Effector memory CD8-positive, alpha-beta T cell (primary cell): ENCODE measurements around the gene AVL9.

Experiments
- ATAC-seq: fragments of 150-1000 bp; cut with Tn5 transposase; replicated peaks from 2 replicates; pipeline ENCODE4 v1.10.0; 2021; ENCODE audit warnings: mild to moderate bottlenecking, moderate library complexity
- DNase-seq, 3 experiments: peaks; one replicate each; pipeline ENCODE4 v3.0.0; 2021
- H3K27ac Mint-ChIP-seq, 2 donors: one replicate each; pipeline ENCODE4 v1.8.0; 2022; ENCODE audit warnings: mild to moderate bottlenecking in 2 of 2, mixed read lengths in 2 of 2, moderate library complexity in 2 of 2
- H3K27me3 Mint-ChIP-seq, 2 donors: one replicate each; pipeline ENCODE4 v1.8.0; 2022; ENCODE audit warnings: mixed read lengths in 2 of 2
- H3K36me3 Mint-ChIP-seq: one replicate; pipeline ENCODE4 v1.8.0; 2022; ENCODE audit warnings: mild to moderate bottlenecking, moderate library complexity, mixed read lengths; ENCODE audit not compliant: insufficient read depth
- H3K4me1 Mint-ChIP-seq, 2 donors: one replicate each; pipeline ENCODE4 v1.8.0; 2022; ENCODE audit warnings: low read depth in 2 of 2, mixed read lengths in 2 of 2
- H3K4me3 Mint-ChIP-seq, 2 donors: one replicate each; pipeline ENCODE4 v1.8.0; 2022; ENCODE audit warnings: mild to moderate bottlenecking in 2 of 2, mixed read lengths in 2 of 2, moderate library complexity in 2 of 2
- H3K9me3 Mint-ChIP-seq, 2 donors: one replicate each; pipeline ENCODE4 v1.8.0; 2022; ENCODE audit warnings: mixed read lengths in 2 of 2

Gene AVL9

DNA sequence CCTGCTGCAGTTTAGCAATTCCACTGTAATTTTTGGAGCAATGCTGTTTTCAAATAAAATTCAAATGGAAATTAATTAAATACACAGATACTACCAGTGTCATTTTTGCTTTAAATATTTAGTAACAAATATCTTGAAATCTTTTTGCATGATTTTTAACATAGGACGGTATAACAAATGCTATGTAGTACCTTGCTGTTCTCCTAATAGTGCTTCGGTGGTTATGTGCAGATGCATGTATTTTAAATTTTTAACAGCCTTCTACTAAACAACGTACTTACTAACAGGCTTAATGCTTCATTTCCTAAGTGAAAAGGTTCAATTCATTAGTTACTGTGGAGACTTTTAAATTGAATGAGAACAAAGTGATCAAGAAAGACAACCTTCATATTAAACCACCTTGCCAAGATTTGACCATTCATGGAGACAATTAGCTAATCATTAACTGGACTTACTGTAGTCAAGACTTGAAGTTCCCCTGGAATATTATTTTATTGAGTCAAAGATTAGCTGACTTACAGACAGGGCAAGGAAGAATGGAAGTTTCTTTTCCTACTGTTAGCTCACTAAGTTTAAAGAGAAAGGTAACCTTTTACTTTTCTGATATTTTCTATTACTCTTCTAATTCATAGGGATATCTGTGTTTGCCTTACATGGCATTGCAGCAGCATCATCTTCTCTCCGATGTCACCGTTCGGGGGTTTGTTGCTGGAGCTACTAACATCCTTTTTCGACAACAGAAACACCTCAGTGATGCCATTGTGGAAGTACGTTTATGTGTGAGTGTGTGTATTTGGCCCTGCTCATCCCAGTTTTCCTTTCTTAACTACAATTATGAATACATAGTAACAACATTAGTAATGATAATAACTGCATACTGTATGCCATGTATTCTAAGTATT lies 74.3 kb downstream of the AVL9 start:
- Mint-ChIP-seq H3K4me3 (no peak overlapping the region), H3K9me3 (no peaks in the 10 kb centered on the region), H3K27ac (no peak overlapping the region), H3K4me1 (no peaks in the 10 kb centered on the region), H3K36me3 (peaks cover 51% of the 10 kb centered on the region), H3K27me3 (no peaks in the 10 kb centered on the region)
- no peak for ATAC-seq
- no peak for DNase-seq

DNA sequence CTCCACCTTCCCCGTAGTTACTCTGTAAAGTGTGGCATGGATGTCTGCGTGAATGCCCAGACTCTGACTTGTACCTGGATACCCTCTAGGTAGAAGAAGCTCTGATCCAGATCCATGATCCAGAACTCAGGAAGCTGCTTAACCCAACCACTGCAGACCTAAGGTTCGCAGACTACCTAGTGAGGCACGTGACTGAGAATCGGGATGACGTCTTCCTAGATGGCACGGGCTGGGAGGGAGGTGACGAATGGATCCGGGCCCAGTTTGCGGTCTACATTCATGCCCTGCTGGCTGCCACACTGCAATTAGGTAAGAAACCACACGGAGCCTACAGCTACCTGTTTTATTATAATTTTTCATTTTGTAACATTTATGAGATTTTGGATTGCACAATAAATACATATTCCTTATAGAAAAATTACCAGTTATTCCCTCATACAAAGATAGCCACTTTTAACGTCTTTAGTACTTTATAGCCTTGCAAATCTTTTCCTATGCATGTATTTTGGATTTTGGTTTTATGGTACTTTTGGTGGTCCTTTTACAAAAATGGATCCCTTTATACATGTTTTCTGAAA lies 77.9 kb downstream of the AVL9 start:
- Mint-ChIP-seq H3K36me3 (peaks cover 73% of the 10 kb centered on the region), H3K4me3 (no peak overlapping the region), H3K4me1 (peaks cover 0 to 2% of the 10 kb centered on the region in 2 donors), H3K9me3 (no peaks in the 10 kb centered on the region), H3K27me3 (no peaks in the 10 kb centered on the region), H3K27ac (no peak overlapping the region)
- no peak for DNase-seq
- no peak for ATAC-seq

- Mint-ChIP-seq H3K27ac (no peak overlapping the region), H3K4me1 (peaks cover 0 to 2% of the 10 kb centered on the region in 2 donors), H3K4me3 (no peak overlapping the region), H3K27me3 (no peaks in the 10 kb centered on the region), H3K9me3 (no peaks in the 10 kb centered on the region), H3K36me3 (peaks cover 75% of the 10 kb centered on the region)
- DNase-seq (no peak), ATAC-seq (no peak)
Observed at GRCh38 chr7:32574626-32575025, 79.3 kb downstream of the AVL9 start.

DNA sequence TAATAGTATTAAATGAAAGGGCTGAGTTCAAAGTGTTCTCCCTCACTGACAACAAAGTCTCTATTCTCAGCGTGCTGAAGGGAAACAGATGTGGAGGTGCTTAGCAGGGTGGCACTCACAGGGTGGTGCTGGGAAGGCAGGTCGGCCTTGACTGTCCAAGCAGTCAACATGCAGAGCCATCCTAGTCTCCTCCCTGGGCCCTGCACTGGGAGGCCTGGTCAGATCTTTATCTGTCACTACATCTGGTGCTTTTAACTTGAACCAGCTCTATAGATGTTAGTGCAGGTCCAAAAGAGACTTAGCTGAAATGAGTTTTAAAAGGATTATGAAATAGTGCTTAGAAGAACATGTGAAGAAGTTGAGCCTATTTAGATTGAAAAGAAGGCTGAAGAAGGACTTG lies 82.1 kb downstream of the AVL9 start:
- peaks cover 78% of the 10 kb centered on the region for H3K36me3 Mint-ChIP-seq
- ATAC-seq, result no peak
- no peaks in the 10 kb centered on the region for H3K9me3 Mint-ChIP-seq
- no peak overlapping the region for H3K4me3 Mint-ChIP-seq
- no peaks in the 10 kb centered on the region for H3K27me3 Mint-ChIP-seq
- peaks cover 0 to 2% of the 10 kb centered on the region in 2 donors for H3K4me1 Mint-ChIP-seq
- H3K27ac Mint-ChIP-seq, result peak overlapping the region in 1 of 2 donors; percentile 12
- no peak for DNase-seq

GRCh38 chr7:32579776-32580175 lies 84.5 kb downstream of the AVL9 start:
- no peak for DNase-seq
- no peak for ATAC-seq
- no peaks in the 10 kb centered on the region for H3K9me3 Mint-ChIP-seq
- H3K4me3 Mint-ChIP-seq, result no peak overlapping the region
- H3K27me3 Mint-ChIP-seq, result no peaks in the 10 kb centered on the region
- peaks cover 77% of the 10 kb centered on the region for H3K36me3 Mint-ChIP-seq
- H3K4me1 Mint-ChIP-seq, result peaks cover 0 to 2% of the 10 kb centered on the region in 2 donors
- no peak overlapping the region for H3K27ac Mint-ChIP-seq

GRCh38 chr7:32580646-32581045 lies 85.4 kb downstream of the AVL9 start:
- Mint-ChIP-seq H3K4me1 (peaks cover 0 to 2% of the 10 kb centered on the region in 2 donors), H3K36me3 (peaks cover 70% of the 10 kb centered on the region), H3K4me3 (no peak overlapping the region), H3K9me3 (no peaks in the 10 kb centered on the region), H3K27ac (no peak overlapping the region), H3K27me3 (no peaks in the 10 kb centered on the region)
- no peak for ATAC-seq
- DNase-seq, result no peak

DNA sequence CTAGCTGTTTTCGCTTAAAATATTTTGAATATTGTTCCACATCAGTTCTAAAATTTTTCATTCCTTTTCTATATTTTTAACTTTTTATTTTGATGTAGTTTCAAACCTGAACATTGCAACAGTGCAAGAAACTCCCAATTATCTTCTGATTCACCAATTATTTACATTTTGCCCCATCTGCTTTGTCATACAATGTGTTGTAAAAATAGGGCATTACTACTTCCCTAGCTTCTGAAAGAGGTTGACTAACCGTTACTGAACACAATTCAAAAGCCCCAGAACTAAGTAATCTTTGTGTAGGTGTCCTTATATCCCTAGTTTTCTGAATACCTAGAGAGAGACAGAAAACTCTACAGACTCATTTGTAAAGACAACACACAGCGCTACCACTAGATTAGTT lies 86.7 kb downstream of the AVL9 start:
- Mint-ChIP-seq H3K9me3 (no peaks in the 10 kb centered on the region), H3K4me3 (no peak overlapping the region), H3K27me3 (no peaks in the 10 kb centered on the region), H3K36me3 (peaks cover 63% of the 10 kb centered on the region), H3K27ac (no peak overlapping the region), H3K4me1 (peaks cover 0 to 2% of the 10 kb centered on the region in 2 donors)
- DNase-seq (no peak), ATAC-seq (no peak)

GRCh38 chr7:32583791-32584190 lies 88.5 kb downstream of the AVL9 start:
- ATAC-seq, result no peak
- H3K27me3 Mint-ChIP-seq, result no peaks in the 10 kb centered on the region
- no peak overlapping the region for H3K27ac Mint-ChIP-seq
- peaks cover 52% of the 10 kb centered on the region for H3K36me3 Mint-ChIP-seq
- no peak overlapping the region for H3K4me3 Mint-ChIP-seq
- no peaks in the 10 kb centered on the region for H3K9me3 Mint-ChIP-seq
- DNase-seq, result no peak
- no peaks in the 10 kb centered on the region for H3K4me1 Mint-ChIP-seq

DNA sequence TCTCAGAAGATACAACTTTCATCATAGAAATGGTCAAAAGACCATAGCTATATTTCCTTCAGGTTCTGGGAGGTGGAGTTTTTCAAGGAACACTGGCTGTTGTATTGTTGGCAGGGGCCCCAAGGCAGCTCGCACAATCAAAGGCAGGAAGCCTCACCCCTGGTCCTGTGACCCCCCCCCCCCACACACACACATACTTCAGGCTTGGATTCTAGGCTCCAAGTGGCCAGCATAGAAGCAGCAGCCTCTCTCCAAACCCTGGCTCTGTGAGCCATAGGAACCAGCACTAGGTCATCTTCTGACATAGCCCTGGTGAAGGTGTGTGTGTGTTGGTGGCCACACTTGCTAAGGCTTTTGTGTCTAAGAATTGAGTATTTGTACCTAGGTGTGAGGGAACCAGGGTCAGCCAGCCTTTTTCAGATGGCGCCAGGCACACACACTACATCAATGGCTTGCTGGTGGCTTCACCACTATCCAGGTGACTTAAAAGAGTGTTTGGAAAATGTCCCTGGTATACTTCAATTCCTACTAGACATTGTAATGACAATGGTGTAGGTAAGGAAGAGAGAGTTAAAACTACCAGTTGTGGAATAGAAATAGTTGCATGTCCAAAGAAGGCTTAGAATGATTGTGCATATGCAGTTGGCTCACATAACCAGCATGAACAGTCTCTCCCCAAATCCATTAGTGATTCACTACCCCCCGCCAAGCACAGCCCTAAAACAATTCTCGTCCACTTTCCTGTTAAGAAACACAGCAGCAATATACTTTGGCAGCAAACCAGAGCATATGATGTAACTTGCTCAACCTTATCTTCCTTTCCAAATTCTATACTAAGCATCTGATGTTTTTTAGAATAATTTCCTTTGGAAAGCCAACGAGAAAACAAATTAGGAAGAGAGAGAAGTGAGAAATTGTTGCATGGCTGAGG lies 91.3 kb downstream of the AVL9 start:
- Mint-ChIP-seq H3K9me3 (no peaks in the 10 kb centered on the region), H3K27ac (peak overlapping the region in 1 of 2 donors; percentile 3), H3K27me3 (no peaks in the 10 kb centered on the region), H3K36me3 (peaks cover 41% of the 10 kb centered on the region), H3K4me3 (no peak overlapping the region), H3K4me1 (no peaks in the 10 kb centered on the region)
- ATAC-seq (no peak), DNase-seq (no peak)

- no peaks in the 10 kb centered on the region for H3K4me1 Mint-ChIP-seq
- peaks cover 31% of the 10 kb centered on the region for H3K36me3 Mint-ChIP-seq
Observed at GRCh38 chr7:32587411-32587948, 92.2 kb downstream of the AVL9 start.

DNA sequence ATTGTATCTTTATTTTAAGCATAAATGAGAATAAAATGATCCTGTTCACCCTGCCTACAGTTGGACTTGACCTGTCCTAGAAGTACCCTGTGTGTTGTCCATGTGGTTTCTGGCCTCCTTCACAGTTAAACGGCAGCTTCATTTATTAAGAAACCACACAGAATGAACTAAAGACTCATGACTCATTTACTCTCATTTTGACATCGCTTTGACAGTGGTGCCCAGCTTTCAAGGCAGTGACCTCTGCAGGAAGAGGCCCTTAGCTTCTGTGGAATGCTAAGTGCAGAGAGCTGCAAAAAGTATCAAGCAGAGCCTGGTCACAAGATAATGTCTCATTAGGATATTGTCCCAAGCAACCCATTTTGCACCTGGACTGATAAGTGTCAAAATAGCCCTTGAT lies 93.4 kb downstream of the AVL9 start:
- Mint-ChIP-seq H3K4me1 (no peaks in the 10 kb centered on the region), H3K27me3 (peaks cover 2 to 4% of the 10 kb centered on the region in 2 donors), H3K27ac (peak overlapping the region in 1 of 2 donors; percentile 26), H3K36me3 (peaks cover 22% of the 10 kb centered on the region), H3K4me3 (no peak overlapping the region), H3K9me3 (no peaks in the 10 kb centered on the region)
- DNase-seq (no peak), ATAC-seq (no peak)

More at GRCh38 chr7:32587411-32587948, 92.2 kb downstream of the AVL9 start:
- DNase-seq, result no peak
- H3K27me3 Mint-ChIP-seq, result no peaks in the 10 kb centered on the region
- no peak for ATAC-seq
- H3K4me3 Mint-ChIP-seq, result no peak overlapping the region
- peak overlapping the region in 1 of 2 donors; percentile 3 for H3K27ac Mint-ChIP-seq
- H3K9me3 Mint-ChIP-seq, result no peaks in the 10 kb centered on the region

- no peak for ATAC-seq
- no peak overlapping the region for H3K4me3 Mint-ChIP-seq
- H3K4me1 Mint-ChIP-seq, result no peaks in the 10 kb centered on the region
Observed at GRCh38 chr7:32591938-32592337, 96.6 kb downstream of the AVL9 start.

GRCh38 chr7:32592701-32593100 lies 97.4 kb downstream of the AVL9 start:
- H3K4me1 Mint-ChIP-seq, result no peaks in the 10 kb centered on the region
- no peak overlapping the region for H3K4me3 Mint-ChIP-seq
- peaks cover 10 to 25% of the 10 kb centered on the region in 2 donors for H3K27me3 Mint-ChIP-seq
- H3K36me3 Mint-ChIP-seq, result peaks cover 3% of the 10 kb centered on the region
- H3K9me3 Mint-ChIP-seq, result no peaks in the 10 kb centered on the region
- no peak overlapping the region for H3K27ac Mint-ChIP-seq
- ATAC-seq, result no peak
- DNase-seq, result no peak

More at GRCh38 chr7:32591938-32592337, 96.6 kb downstream of the AVL9 start:
- peaks cover 4% of the 10 kb centered on the region for H3K36me3 Mint-ChIP-seq
- H3K27ac Mint-ChIP-seq, result no peak overlapping the region
- no peaks in the 10 kb centered on the region for H3K9me3 Mint-ChIP-seq
- peaks cover 10 to 18% of the 10 kb centered on the region in 2 donors for H3K27me3 Mint-ChIP-seq
- no peak for DNase-seq
